Loucy (cell line): ENCODE data around the gene RGL4.

Source experiments
- CTCF ChIP-seq: fragments of 200-600 bp; sonication (generic); conservative IDR thresholded peaks from 2 replicates; pipeline ENCODE4 v1.5.1; 2014; ENCODE audit warnings: mild to moderate bottlenecking, antibody characterized with exemption, low read length
- EZH2phosphoT487 ChIP-seq: fragments of 200-600 bp; IDR thresholded peaks from 2 replicates; pipeline ENCODE4 v1.6.1; 2018; ENCODE audit warnings: antibody characterized with exemption, mild to moderate bottlenecking, moderate library complexity, borderline replicate concordance

GRCh38 chr22:23698673-23699235, 7.9 kb downstream of the RGL4 start:
- TF ChIP-seq CTCF (no peak), EZH2phosphoT487 (no peak)
